Transverse colon (tissue), 4 donors: ENCODE data around the gene BRF1. TPM values are rescaled to one million over a fixed set of nuclear protein-coding genes. Genes with fewer than 3 reads are reported as not detected.

Source experiments
- DNase-seq: peaks from one replicate; pipeline ENCODE4 v3.0.0-alpha.2; 2019
- H3K27ac ChIP-seq, 4 donors: fragments of 200-600 bp; sonication (generic); 2 replicates each; pipeline ENCODE4 v1.5.1; 2016 to 2018; ENCODE audit warnings: inconsistent platforms in 4 of 4
- H3K27me3 ChIP-seq: fragments of 200-600 bp; sonication (generic); 2 replicates; pipeline ENCODE4 v1.5.1; 2017; ENCODE audit warnings: inconsistent platforms
- H3K36me3 ChIP-seq, 4 donors: fragments of 200-600 bp; sonication (generic); 2 replicates each; pipeline ENCODE4 v1.5.1; 2017 to 2019; ENCODE audit warnings: inconsistent platforms in 4 of 4
- H3K4me1 ChIP-seq, 4 donors: fragments of 200-600 bp; sonication (generic); 2 replicates each; pipeline ENCODE4 v1.5.1; 2017 to 2020; ENCODE audit warnings: inconsistent platforms in 4 of 4
- H3K4me3 ChIP-seq, 4 donors: fragments of 200-600 bp; sonication (generic); 1 replicate in 1 of 4; 2 replicates in 3 of 4; pipeline versions ENCODE4 v1.5.1 to v1.6.1; 2017 to 2019; ENCODE audit warnings: inconsistent platforms in 4 of 4
- H3K9me3 ChIP-seq, 2 donors: fragments of 200-600 bp; sonication (generic); 2 replicates each; pipeline ENCODE4 v1.5.1; 2017 to 2019; ENCODE audit warnings: inconsistent platforms in 2 of 2
- EP300 ChIP-seq: sonication (generic); formaldehyde crosslinking; IDR thresholded peaks from one replicate; pipeline ENCODE4 v1.6.1; 2017; ENCODE audit warnings: antibody characterized with exemption, low read depth
- POLR2A ChIP-seq: fragments of 450-650 bp; IDR thresholded peaks from one replicate; pipeline ENCODE4 v1.6.1; 2016; ENCODE audit warnings: antibody characterized with exemption, mild to moderate bottlenecking, moderate library complexity
- POLR2AphosphoS5 ChIP-seq, 3 donors: sonication (generic); formaldehyde crosslinking; IDR thresholded peaks; one replicate each; pipeline ENCODE4 v1.6.1; 2016; ENCODE audit warnings: antibody characterized with exemption in 3 of 3
- WGBS, 2 donors: methylation state at CpG; one replicate each; pipeline ENCODE4 v1.1.5; 2018; ENCODE audit warnings: low coverage in 1 of 2; 5-methylcytosine and 5-hydroxymethylcytosine counted together
- in situ Hi-C, 4 donors: fragments of 200-750 bp; cut with MboI; loops; one replicate each; pipeline versions ENCODE4 v1.15.0 to v1.15.1; 2017; ENCODE audit warnings: low sequenced_read_pairs in 3 of 4, low pct_ligation_motif_present in 1 of 4, low pct_unique_long_range_greater_than_20kb in 1 of 4
- intact Hi-C: fragments of 100-400 bp; cut with DNase I; formaldehyde crosslinking; loops from one replicate; pipeline ENCODE4 v1.15.1; 2023; ENCODE audit warnings: low total_unique reads
- total RNA-seq, 4 donors: library from RNA; depleted of rRNA; stranded (reverse); fragments of >200 nt; gene quantifications; one replicate each; pipeline ENCODE4 v1.1.0, GENCODE V29; 2016
- TF ChIP-seq, protein P1 (sequence below), 5 experiments: fragments of 200-600 bp in 3 of 5; fragments of 450-650 bp in 2 of 5; sonication (generic) in 3 of 5; IDR thresholded peaks; 1 replicate in 2 of 5; 2 replicates in 3 of 5; pipeline ENCODE4 v1.5.1; 2016 to 2017; ENCODE audit warnings: antibody characterized with exemption in 5 of 5, inconsistent platforms in 3 of 5, mild to moderate bottlenecking in 2 of 5, moderate library complexity in 1 of 5

BRF1 gene
- total RNA-seq, 4 donors from 2014 or later, result 36.2 to 93.9 (median 62.6) TPM

DNA sequence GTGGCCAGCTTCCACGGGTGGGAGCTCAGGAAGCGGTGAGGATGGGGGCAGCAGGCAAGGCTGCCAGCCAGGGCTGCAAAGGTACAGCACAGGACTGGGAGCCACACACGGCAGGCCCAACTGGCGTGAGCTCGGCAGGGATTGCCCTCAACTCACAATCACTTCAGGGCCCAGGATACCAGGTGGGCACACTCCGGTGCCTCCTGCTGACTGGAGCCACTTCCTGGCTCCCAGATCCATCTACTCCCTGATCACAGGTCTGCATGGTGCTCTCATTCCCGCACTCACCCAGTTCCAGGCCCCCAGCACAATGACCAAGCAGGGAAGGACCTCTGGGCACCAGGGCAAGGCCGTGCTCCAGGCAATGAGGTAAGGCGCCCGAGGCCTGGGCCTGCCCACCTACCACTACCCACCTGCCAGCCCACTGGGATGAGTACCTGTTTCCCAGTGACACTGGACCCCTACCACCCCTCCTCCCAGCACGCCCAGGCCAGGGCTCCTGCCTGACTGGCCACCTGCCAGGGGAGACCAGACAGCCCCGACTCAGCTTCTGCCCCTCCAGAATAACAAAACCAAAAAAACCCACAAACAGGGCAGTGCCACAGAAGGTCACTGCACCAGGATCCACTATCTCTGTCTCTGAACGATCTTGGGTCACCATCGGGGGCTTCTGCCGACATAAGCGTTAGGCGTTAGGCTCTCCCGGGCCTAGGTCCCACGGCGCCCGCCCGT is 134.1 kb downstream of the BRF1 start:
- DNase-seq, result no peak
- no peak overlapping the region for H3K4me3 ChIP-seq
- 60% methylated on average over 22 of the region's 22 CpGs; no CpG with 5 or more reads in 1 of the 2 donors for WGBS, 2 donors
- TF ChIP-seq, protein P1, sequence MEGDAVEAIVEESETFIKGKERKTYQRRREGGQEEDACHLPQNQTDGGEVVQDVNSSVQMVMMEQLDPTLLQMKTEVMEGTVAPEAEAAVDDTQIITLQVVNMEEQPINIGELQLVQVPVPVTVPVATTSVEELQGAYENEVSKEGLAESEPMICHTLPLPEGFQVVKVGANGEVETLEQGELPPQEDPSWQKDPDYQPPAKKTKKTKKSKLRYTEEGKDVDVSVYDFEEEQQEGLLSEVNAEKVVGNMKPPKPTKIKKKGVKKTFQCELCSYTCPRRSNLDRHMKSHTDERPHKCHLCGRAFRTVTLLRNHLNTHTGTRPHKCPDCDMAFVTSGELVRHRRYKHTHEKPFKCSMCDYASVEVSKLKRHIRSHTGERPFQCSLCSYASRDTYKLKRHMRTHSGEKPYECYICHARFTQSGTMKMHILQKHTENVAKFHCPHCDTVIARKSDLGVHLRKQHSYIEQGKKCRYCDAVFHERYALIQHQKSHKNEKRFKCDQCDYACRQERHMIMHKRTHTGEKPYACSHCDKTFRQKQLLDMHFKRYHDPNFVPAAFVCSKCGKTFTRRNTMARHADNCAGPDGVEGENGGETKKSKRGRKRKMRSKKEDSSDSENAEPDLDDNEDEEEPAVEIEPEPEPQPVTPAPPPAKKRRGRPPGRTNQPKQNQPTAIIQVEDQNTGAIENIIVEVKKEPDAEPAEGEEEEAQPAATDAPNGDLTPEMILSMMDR (IDR thresholded peaks at IDR 0.05), result no peak
- TF ChIP-seq POLR2AphosphoS5 (IDR thresholded peaks at IDR 0.05) (no peak), POLR2A (no peak), EP300 (no peak)
- H3K4me1 ChIP-seq, result peaks cover 0 to 30% (median 19%) of the 10 kb centered on the region in 4 donors
- no peak overlapping the region for H3K27ac ChIP-seq
- intact Hi-C loops (no loop called here), in situ Hi-C loops (no loop called here)
- H3K36me3 ChIP-seq, result no peaks in the 10 kb centered on the region
- H3K27me3 ChIP-seq, result peaks cover 35% of the 10 kb centered on the region
- H3K9me3 ChIP-seq, result no peaks in the 10 kb centered on the region

DNA sequence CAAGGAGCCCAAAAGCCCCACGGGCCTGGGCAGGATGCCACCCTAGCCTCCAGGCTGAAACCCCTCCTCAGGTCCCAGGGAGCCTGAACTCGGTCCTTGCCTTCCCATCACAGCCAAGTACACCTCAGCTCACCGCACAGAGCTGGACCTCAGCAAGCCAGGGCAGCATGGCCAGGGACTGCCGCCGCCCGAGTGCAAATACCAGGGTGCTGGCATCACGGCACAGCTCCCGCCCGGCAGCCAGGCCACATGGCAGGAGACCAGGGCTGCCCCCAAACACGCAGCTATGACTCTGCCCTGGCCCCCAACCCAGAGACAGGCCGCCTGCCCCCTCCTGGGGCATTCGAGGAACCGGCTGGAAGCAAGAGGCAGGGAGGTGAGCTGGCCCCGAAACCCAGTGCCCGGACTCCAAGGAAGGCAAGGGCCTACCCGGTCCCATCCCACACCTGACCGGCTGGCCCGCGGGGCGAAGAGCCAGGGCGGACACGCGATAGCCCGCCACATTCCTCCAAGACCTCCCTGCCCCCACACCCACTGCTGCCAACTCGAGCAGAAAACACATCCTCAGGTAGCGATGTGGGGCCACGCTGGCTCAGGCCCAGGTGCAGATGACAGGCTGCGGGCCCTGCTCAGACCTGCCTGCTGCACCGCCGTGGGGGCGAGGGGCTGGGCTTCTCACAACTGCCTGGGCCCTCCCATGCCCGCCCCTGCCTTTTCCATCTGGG is 134.9 kb downstream of the BRF1 start:
- intact Hi-C loops, result no loop called here
- H3K27ac ChIP-seq, result no peak overlapping the region
- peaks cover 34% of the 10 kb centered on the region for H3K27me3 ChIP-seq

DNA sequence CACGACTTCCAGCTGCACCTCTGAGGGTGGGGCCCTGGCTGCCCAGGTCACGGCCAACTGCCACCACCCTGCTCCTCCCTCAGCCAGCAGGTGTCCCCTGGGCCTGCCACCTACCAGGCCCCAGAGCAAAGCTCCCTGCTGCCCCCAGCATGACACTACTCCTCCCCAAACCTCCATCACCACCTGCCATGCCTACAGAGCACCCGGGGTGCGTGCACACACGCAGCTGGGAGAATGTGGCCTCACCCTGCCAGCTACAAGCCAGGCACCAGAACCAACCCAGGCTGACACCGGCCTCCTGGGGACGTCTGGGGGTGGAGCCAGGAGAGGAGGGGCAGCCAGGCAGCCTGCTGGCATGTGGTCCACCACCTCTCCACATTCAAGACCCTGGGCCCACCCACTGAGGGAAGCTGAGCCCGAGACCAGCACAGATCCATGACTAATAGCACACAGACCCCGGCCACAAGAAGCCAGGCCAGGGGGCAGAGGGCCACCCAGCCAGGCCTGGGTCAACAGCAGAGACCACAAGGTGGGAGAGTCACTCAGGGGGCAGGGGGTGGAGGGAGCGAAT is 135.6 kb downstream of the BRF1 start:
- Histone ChIP-seq H3K36me3 (no peaks in the 10 kb centered on the region), H3K27me3 (peaks cover 27% of the 10 kb centered on the region), H3K4me3 (no peak overlapping the region), H3K27ac (no peak overlapping the region), H3K9me3 (no peaks in the 10 kb centered on the region), H3K4me1 (peaks cover 0 to 22% (median 17%) of the 10 kb centered on the region in 4 donors)
- 57% methylated on average over 10 of the region's 10 CpGs; no CpG with 5 or more reads in 1 of the 2 donors for WGBS, 2 donors
- DNase-seq, result peak; percentile 32
- TF ChIP-seq, protein P1 (IDR thresholded peaks at IDR 0.05), result peak in 1 of 5 experiments; percentile 16
- TF ChIP-seq POLR2AphosphoS5 (IDR thresholded peaks at IDR 0.05), result no peak
- no peak for TF ChIP-seq POLR2A
- TF ChIP-seq EP300, result no peak
- intact Hi-C loops, result no loop called here
- in situ Hi-C loops, result no loop called here

More for the DNA sequence above, 134.9 kb downstream of the BRF1 start:
- Histone ChIP-seq H3K4me3 (no peak overlapping the region), H3K36me3 (no peaks in the 10 kb centered on the region), H3K4me1 (peaks cover 0 to 27% (median 18%) of the 10 kb centered on the region in 4 donors), H3K9me3 (no peaks in the 10 kb centered on the region)
- TF ChIP-seq, protein P1 (IDR thresholded peaks at IDR 0.05), result no peak
- no peak for TF ChIP-seq POLR2A
- no peak for TF ChIP-seq POLR2AphosphoS5 (IDR thresholded peaks at IDR 0.05)
- TF ChIP-seq EP300, result no peak
- WGBS, 2 donors, result 60 to 88% methylated on average over 1 to 28 of the region's 32 CpGs
- DNase-seq, result no peak
- in situ Hi-C loops, result no loop called here
